ENCODE results near the gene HS3ST3A1. TPM values are rescaled to one million over a fixed set of nuclear protein-coding genes. Genes with fewer than 3 reads are reported as not detected.

Gene HS3ST3A1
- total RNA-seq, 5 donors from 2014 or later (not counting 1 experiment from before 2014, with no cell fraction given): 1.0 to 2.4 TPM; not detected in 3

DNA sequence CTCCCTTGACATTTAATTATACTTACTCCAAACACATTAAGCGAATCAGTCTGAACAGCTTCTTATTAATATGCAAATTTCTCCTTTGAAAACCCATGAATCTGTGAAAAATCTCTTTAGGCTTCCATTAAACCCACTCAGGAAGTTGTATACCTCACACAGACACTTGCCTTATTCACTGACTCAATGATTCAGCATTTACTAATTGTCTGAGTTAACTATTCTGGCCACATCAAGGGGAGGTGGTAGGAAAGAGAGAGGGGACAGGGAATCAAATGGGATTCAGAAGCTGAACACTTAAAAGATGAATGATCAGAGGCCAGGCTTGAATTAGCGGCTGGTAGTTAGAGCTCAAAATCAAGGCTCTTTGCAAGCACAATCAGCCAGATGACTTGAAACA lies 70.0 kb downstream of the HS3ST3A1 start:
- H3K4me1 Mint-ChIP-seq: no peaks in the 10 kb centered on the region
- H3K27me3 Mint-ChIP-seq: peaks cover 18% of the 10 kb centered on the region in 2 donors
- DNase-seq (no peak), ATAC-seq (replicated peaks in 1 of 4) (no peak)
- Histone ChIP-seq H3K4me3 (ENCODE audit: control insufficient read depth in 1 of 2, extremely low read depth in 1 of 2, low read length in 1 of 2) (no peak overlapping the region), H3K27ac (ENCODE audit: low read length) (no peak overlapping the region), H3K9me3 (no peaks in the 10 kb centered on the region), H3K36me3 (ENCODE audit: control insufficient read depth in 2 of 2, extremely low read depth in 1 of 2, insufficient read depth in 1 of 2, low read length in 1 of 2) (no peaks in the 10 kb centered on the region), H3K4me1 (ENCODE audit: control insufficient read depth in 1 of 2, extremely low read depth in 1 of 2, insufficient read depth in 2 of 2, low read length in 2 of 2) (no peaks in the 10 kb centered on the region), H3K27me3 (replicated peaks in 1 of 2; ENCODE audit: control insufficient read depth in 2 of 2, extremely low read depth in 1 of 2, insufficient read depth in 2 of 2, low read length in 1 of 2) (peaks cover 0 to 5% of the 10 kb centered on the region in 2 experiments)
- WGBS (ENCODE audit: insufficient coverage): 80% methylated on average over 1 of the region's 2 CpGs
- H3K36me3 Mint-ChIP-seq: no peaks in the 10 kb centered on the region
- POLR2A ChIA-PET: no interaction called here
- no peak overlapping the region for H3K4me3 Mint-ChIP-seq
- CTCF ChIA-PET: no interaction called here
- no peak overlapping the region for H3K27ac Mint-ChIP-seq
- peaks cover 2 to 6% (median 4%) of the 10 kb centered on the region in 3 donors for H3K9me3 Mint-ChIP-seq

DNA sequence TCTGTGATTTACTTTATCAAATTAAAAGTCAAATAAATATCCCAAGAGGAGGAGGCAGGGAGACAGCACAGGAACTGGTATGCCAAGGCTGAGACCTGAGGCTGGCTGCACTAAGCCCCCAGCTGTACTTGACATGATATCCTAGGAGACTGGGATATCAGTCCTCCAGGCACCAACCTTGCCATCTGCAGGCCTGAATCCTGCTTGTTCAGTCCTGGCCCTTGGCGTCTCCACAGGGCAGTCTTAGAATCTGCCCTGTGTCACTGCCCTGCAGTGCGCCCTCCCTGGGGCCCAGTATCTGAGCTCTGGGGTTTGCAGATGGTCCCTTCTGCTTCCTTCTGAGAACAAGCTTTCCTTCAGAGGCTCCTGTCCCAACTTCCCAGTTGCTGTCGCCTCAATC lies 75.9 kb downstream of the HS3ST3A1 start:
- ChIA-PET POLR2A (no interaction called here), CTCF (interaction anchor here in 1 of 2 donors (0.5 kb wide), 1 partner anchor 67 kb away, joined by 3 read pairs; no protein-coding TSS in a partner anchor)
- no peaks in the 10 kb centered on the region for H3K4me1 ChIP-seq (ENCODE audit: control insufficient read depth in 1 of 2, extremely low read depth in 1 of 2, insufficient read depth in 2 of 2, low read length in 2 of 2)
- DNase-seq (no peak), ATAC-seq (replicated peaks in 1 of 4) (no peak)
- H3K36me3 ChIP-seq (ENCODE audit: control insufficient read depth in 2 of 2, extremely low read depth in 1 of 2, insufficient read depth in 1 of 2, low read length in 1 of 2): no peaks in the 10 kb centered on the region
- H3K4me3 ChIP-seq (ENCODE audit: control insufficient read depth in 1 of 2, extremely low read depth in 1 of 2, low read length in 1 of 2): no peak overlapping the region
- Mint-ChIP-seq H3K27me3 (peaks cover 13 to 15% of the 10 kb centered on the region in 2 donors), H3K36me3 (no peaks in the 10 kb centered on the region), H3K27ac (no peak overlapping the region), H3K9me3 (no peaks in the 10 kb centered on the region), H3K4me1 (no peaks in the 10 kb centered on the region), H3K4me3 (no peak overlapping the region)
- no peak overlapping the region for H3K27ac ChIP-seq (ENCODE audit: low read length)
- WGBS (ENCODE audit: insufficient coverage): 0% methylated on average over 1 of the region's 3 CpGs
- peaks cover 0 to 12% of the 10 kb centered on the region in 2 experiments for H3K27me3 ChIP-seq (replicated peaks in 1 of 2; ENCODE audit: control insufficient read depth in 2 of 2, extremely low read depth in 1 of 2, insufficient read depth in 2 of 2, low read length in 1 of 2)
- no peaks in the 10 kb centered on the region for H3K9me3 ChIP-seq

DNA sequence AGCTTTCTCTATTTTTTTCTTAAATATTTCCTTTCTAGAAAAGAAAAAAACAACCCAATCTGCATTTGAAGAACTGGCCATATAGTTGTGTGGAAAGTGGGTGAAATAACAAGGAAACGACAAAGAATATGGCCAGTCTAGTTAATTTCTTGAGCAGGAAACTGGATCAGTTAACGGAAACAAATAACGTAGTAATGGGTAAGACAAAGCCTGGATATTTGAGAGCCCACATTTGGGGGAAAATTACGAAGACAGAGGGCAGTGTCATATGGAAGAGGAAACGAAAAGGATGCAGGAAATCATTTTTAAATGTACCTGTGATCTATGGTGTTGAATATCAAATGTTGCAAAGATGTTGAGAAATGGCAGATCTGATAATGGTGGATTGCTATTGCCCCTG lies 78.6 kb downstream of the HS3ST3A1 start:
- no peak for DNase-seq
- Histone ChIP-seq H3K4me1 (ENCODE audit: control insufficient read depth in 1 of 2, extremely low read depth in 1 of 2, insufficient read depth in 2 of 2, low read length in 2 of 2) (no peaks in the 10 kb centered on the region), H3K4me3 (ENCODE audit: control insufficient read depth in 1 of 2, extremely low read depth in 1 of 2, low read length in 1 of 2) (no peak overlapping the region), H3K27ac (ENCODE audit: low read length) (no peak overlapping the region), H3K27me3 (replicated peaks in 1 of 2; ENCODE audit: control insufficient read depth in 2 of 2, extremely low read depth in 1 of 2, insufficient read depth in 2 of 2, low read length in 1 of 2) (peaks cover 0 to 12% of the 10 kb centered on the region in 2 experiments), H3K9me3 (no peaks in the 10 kb centered on the region), H3K36me3 (ENCODE audit: control insufficient read depth in 2 of 2, extremely low read depth in 1 of 2, insufficient read depth in 1 of 2, low read length in 1 of 2) (no peaks in the 10 kb centered on the region)
- H3K27ac Mint-ChIP-seq: no peak overlapping the region
- H3K4me1 Mint-ChIP-seq: no peaks in the 10 kb centered on the region
- H3K4me3 Mint-ChIP-seq: no peak overlapping the region
- H3K27me3 Mint-ChIP-seq: peaks cover 8 to 10% of the 10 kb centered on the region in 2 donors
- ChIA-PET CTCF (no interaction called here), POLR2A (no interaction called here)
- no peaks in the 10 kb centered on the region for H3K36me3 Mint-ChIP-seq
- no peaks in the 10 kb centered on the region for H3K9me3 Mint-ChIP-seq
- no peak for ATAC-seq (replicated peaks in 1 of 4)
- WGBS (ENCODE audit: insufficient coverage): 71% methylated on average over 5 of the region's 5 CpGs

DNA sequence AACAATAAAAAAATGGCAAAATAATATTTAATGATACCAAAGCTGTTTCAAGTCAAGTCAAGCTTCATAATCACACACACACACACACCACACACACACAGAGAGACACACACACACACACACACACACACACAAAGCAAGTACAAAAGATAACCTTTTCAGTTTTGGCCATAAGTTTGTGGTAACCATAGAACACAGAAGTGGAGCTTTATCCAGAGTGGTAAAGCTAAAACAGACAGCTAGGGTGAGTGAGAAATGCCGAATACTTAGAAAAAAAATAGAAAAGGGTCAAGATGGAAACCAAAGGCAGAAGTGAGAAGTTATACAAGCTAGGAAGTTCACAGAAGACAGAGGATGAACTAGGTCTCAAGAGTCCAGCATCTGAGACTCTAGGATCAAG lies 79.0 kb downstream of the HS3ST3A1 start:
- Mint-ChIP-seq H3K9me3 (no peaks in the 10 kb centered on the region), H3K27ac (no peak overlapping the region), H3K36me3 (no peaks in the 10 kb centered on the region), H3K27me3 (peaks cover 8 to 10% of the 10 kb centered on the region in 2 donors), H3K4me3 (no peak overlapping the region), H3K4me1 (no peaks in the 10 kb centered on the region)
- no peak overlapping the region for H3K27ac ChIP-seq (ENCODE audit: low read length)
- ATAC-seq (replicated peaks in 1 of 4): no peak
- no peaks in the 10 kb centered on the region for H3K36me3 ChIP-seq (ENCODE audit: control insufficient read depth in 2 of 2, extremely low read depth in 1 of 2, insufficient read depth in 1 of 2, low read length in 1 of 2)
- H3K4me1 ChIP-seq (ENCODE audit: control insufficient read depth in 1 of 2, extremely low read depth in 1 of 2, insufficient read depth in 2 of 2, low read length in 2 of 2): no peaks in the 10 kb centered on the region
- WGBS (ENCODE audit: insufficient coverage): 86% methylated on average over 1 of the region's 1 CpG
- no peak for DNase-seq
- ChIA-PET CTCF (no interaction called here), POLR2A (no interaction called here)
- H3K9me3 ChIP-seq: no peaks in the 10 kb centered on the region
- H3K27me3 ChIP-seq (replicated peaks in 1 of 2; ENCODE audit: control insufficient read depth in 2 of 2, extremely low read depth in 1 of 2, insufficient read depth in 2 of 2, low read length in 1 of 2): peaks cover 0 to 12% of the 10 kb centered on the region in 2 experiments
- no peak overlapping the region for H3K4me3 ChIP-seq (ENCODE audit: control insufficient read depth in 1 of 2, extremely low read depth in 1 of 2, low read length in 1 of 2)

DNA sequence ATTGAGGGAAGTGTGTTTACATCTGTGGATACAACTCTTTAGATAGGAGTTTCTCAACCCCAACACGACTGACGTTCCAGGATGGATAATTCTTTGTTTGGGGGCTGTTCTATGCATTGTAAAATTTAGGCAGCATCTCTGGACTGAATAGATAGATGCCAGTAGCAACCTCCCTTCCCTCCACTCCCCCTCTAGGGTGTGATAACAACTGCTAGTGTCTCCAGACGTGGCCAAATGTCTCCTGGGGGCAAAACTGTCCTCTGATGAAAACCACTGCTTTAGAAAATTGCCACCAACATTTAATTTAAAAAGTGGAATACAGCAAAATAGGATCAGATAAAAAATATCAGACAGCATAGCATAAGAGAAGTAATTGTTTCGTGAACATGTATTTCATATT lies 79.9 kb downstream of the HS3ST3A1 start:
- Mint-ChIP-seq H3K27ac (no peak overlapping the region), H3K4me3 (no peak overlapping the region), H3K36me3 (no peaks in the 10 kb centered on the region), H3K27me3 (peaks cover 4% of the 10 kb centered on the region in 2 donors), H3K4me1 (no peaks in the 10 kb centered on the region), H3K9me3 (no peaks in the 10 kb centered on the region)
- no peak for ATAC-seq (replicated peaks in 1 of 4)
- POLR2A ChIA-PET: no interaction called here
- CTCF ChIA-PET: no interaction called here
- Histone ChIP-seq H3K27me3 (replicated peaks in 1 of 2; ENCODE audit: control insufficient read depth in 2 of 2, extremely low read depth in 1 of 2, insufficient read depth in 2 of 2, low read length in 1 of 2) (peaks cover 0 to 8% of the 10 kb centered on the region in 2 experiments), H3K36me3 (ENCODE audit: control insufficient read depth in 2 of 2, extremely low read depth in 1 of 2, insufficient read depth in 1 of 2, low read length in 1 of 2) (no peaks in the 10 kb centered on the region), H3K9me3 (no peaks in the 10 kb centered on the region), H3K27ac (ENCODE audit: low read length) (no peak overlapping the region), H3K4me3 (ENCODE audit: control insufficient read depth in 1 of 2, extremely low read depth in 1 of 2, low read length in 1 of 2) (no peak overlapping the region), H3K4me1 (ENCODE audit: control insufficient read depth in 1 of 2, extremely low read depth in 1 of 2, insufficient read depth in 2 of 2, low read length in 2 of 2) (no peaks in the 10 kb centered on the region)
- no CpG with 5 or more reads among the region's 4 CpGs for WGBS (ENCODE audit: insufficient coverage)
- no peak for DNase-seq

DNA sequence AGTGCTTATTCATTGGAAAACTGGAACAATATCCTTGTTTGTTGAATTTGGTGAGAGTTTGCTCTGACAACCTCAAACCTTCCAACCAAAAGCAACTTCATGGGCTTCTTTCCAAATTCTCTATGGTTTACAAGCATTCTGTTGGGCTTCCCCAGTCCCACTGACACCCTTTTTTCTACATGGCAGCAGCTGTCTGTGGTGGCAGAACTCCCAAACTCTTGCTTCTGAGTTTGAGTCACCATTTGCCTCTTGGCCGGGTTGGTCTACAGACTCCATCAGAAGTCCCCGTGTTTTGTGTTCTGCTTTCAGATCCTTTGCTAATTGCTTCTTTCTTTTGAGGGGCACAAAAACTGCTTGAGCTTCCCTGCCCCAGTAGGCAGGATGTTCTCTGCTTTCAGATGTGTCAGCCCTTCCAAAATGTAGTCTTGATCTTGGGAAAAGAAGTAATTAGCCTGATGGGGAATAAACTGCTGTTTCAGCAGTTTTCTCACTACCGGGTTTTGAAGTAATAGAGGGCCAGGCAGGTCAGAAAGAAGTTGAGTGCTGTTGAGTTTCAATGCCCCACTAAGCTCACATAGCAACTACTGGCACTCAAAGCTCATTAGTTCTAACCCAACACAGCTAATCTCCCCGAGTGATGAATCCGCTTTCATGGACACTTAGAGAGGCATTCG lies 80.7 kb downstream of the HS3ST3A1 start:
- no peak for DNase-seq
- CTCF ChIA-PET: no interaction called here

More for the DNA sequence above, 80.7 kb downstream of the HS3ST3A1 start:
- peaks cover 4% of the 10 kb centered on the region in 2 donors for H3K27me3 Mint-ChIP-seq
- no peaks in the 10 kb centered on the region for H3K9me3 ChIP-seq
- H3K9me3 Mint-ChIP-seq: no peaks in the 10 kb centered on the region
- no peak overlapping the region for H3K27ac Mint-ChIP-seq
- no peaks in the 10 kb centered on the region for H3K36me3 ChIP-seq (ENCODE audit: control insufficient read depth in 2 of 2, extremely low read depth in 1 of 2, insufficient read depth in 1 of 2, low read length in 1 of 2)
- H3K4me3 Mint-ChIP-seq: no peak overlapping the region
- POLR2A ChIA-PET: no interaction called here
- no peak overlapping the region for H3K4me3 ChIP-seq (ENCODE audit: control insufficient read depth in 1 of 2, extremely low read depth in 1 of 2, low read length in 1 of 2)
- H3K27me3 ChIP-seq (replicated peaks in 1 of 2; ENCODE audit: control insufficient read depth in 2 of 2, extremely low read depth in 1 of 2, insufficient read depth in 2 of 2, low read length in 1 of 2): peaks cover 0 to 4% of the 10 kb centered on the region in 2 experiments
- H3K4me1 ChIP-seq (ENCODE audit: control insufficient read depth in 1 of 2, extremely low read depth in 1 of 2, insufficient read depth in 2 of 2, low read length in 2 of 2): no peaks in the 10 kb centered on the region
- ATAC-seq (replicated peaks in 1 of 4): no peak
- WGBS (ENCODE audit: insufficient coverage): 100% methylated on average over 2 of the region's 6 CpGs
- H3K36me3 Mint-ChIP-seq: no peaks in the 10 kb centered on the region
- H3K4me1 Mint-ChIP-seq: no peaks in the 10 kb centered on the region
- no peak overlapping the region for H3K27ac ChIP-seq (ENCODE audit: low read length)
